IMR-90 (cell line): ENCODE measurements around the gene DOCK9. TPM values are rescaled to one million over a fixed set of nuclear protein-coding genes. Genes with fewer than 3 reads are reported as not detected.

ENCODE experiments used
- ATAC-seq: fragments of 200-7000 bp; cut with Tn5 transposase; 2 replicates; pipeline ENCODE4 v1.9.1; 2020; ENCODE audit warnings: low read depth, mild to moderate bottlenecking, moderate library complexity
- BruUV-seq: library from RNA; stranded (reverse); fragments of 400-500 nt; replicated peaks from 2 replicates; lab custom pipeline; 2021; lab: Mats Ljungman, UMichigan
- CTCF ChIA-PET: fragments of 300-600 bp; formaldehyde crosslinking; extraction: SDS; loops from one replicate; lab custom pipeline; 2021; ENCODE audit warnings: antibody characterized with exemption; lab: Yijun Ruan, JAX
- POLR2A ChIA-PET: fragments of 300-600 bp; sonication (Branson Sonifier 250); formaldehyde crosslinking; loops from one replicate; lab custom pipeline; 2022; ENCODE audit warnings: antibody characterized with exemption; ENCODE audit not compliant: unreplicated experiment; lab: Charles Lee
- DNase-seq: peaks from one replicate; pipeline ENCODE4 v3.0.0; 2013
- H2AFZ ChIP-seq: replicated peaks from 2 replicates; pipeline ENCODE3; 2013; ENCODE audit warnings: low read length, mild to moderate bottlenecking; ENCODE audit not compliant: poor library complexity
- H2AK5ac ChIP-seq: 2 replicates; pipeline ENCODE4 v1.6.1; 2013; ENCODE audit warnings: low read depth, low read length, inconsistent platforms
- H2AK9ac ChIP-seq: replicated peaks from 2 replicates; pipeline ENCODE3; 2013; ENCODE audit warnings: mild to moderate bottlenecking, low read depth, low read length, moderate library complexity; ENCODE audit not compliant: poor library complexity
- H2BK120ac ChIP-seq: 2 replicates; pipeline ENCODE4 v1.6.1; 2013; ENCODE audit warnings: low read depth, low read length, inconsistent platforms
- H2BK15ac ChIP-seq: 3 replicates; pipeline ENCODE4 v1.6.1; 2013; ENCODE audit warnings: low read depth, low read length, inconsistent platforms
- H2BK20ac ChIP-seq: 2 replicates; pipeline ENCODE4 v1.6.1; 2013; ENCODE audit warnings: low read depth, mild to moderate bottlenecking, inconsistent platforms, low read length, moderate library complexity
- H2BK5ac ChIP-seq: 2 replicates; pipeline ENCODE4 v1.6.1; 2013; ENCODE audit warnings: mild to moderate bottlenecking, low read depth, low read length, inconsistent platforms; ENCODE audit not compliant: poor library complexity, severe bottlenecking
- H3K14ac ChIP-seq: replicated peaks from 2 replicates; pipeline ENCODE4 v1.6.1; 2013; ENCODE audit warnings: low read depth, low read length, inconsistent platforms
- H3K18ac ChIP-seq: 2 replicates; pipeline ENCODE4 v1.6.1; 2013; ENCODE audit warnings: low read depth, low read length, control low read depth
- H3K23ac ChIP-seq: 2 replicates; pipeline ENCODE4 v1.6.1; 2013; ENCODE audit warnings: low read depth, low read length, inconsistent platforms
- H3K27ac ChIP-seq: 2 replicates; pipeline ENCODE4 v1.5.1; 2013; ENCODE audit warnings: mild to moderate bottlenecking, control low read depth, low read length; ENCODE audit not compliant: insufficient read depth
- H3K27me3 ChIP-seq: 2 replicates; pipeline ENCODE4 v1.6.1; 2013; ENCODE audit warnings: low read length; ENCODE audit not compliant: control insufficient read depth, insufficient read depth
- H3K36me3 ChIP-seq: 2 replicates; pipeline ENCODE4 v1.6.1; 2013; ENCODE audit warnings: low read length, mixed read lengths; ENCODE audit not compliant: control insufficient read depth, insufficient read depth
- H3K4ac ChIP-seq: 2 replicates; pipeline ENCODE4 v1.6.1; 2013; ENCODE audit warnings: low read depth, low read length, inconsistent platforms
- H3K4me1 ChIP-seq: 2 replicates; pipeline ENCODE4 v1.6.1; 2013; ENCODE audit warnings: low read length, mixed read lengths; ENCODE audit not compliant: control insufficient read depth, insufficient read depth
- H3K4me2 ChIP-seq: 2 replicates; pipeline ENCODE4 v1.6.1; 2013; ENCODE audit warnings: low read depth, mild to moderate bottlenecking, control low read depth, low read length, moderate library complexity
- H3K4me3 ChIP-seq: 2 replicates; pipeline ENCODE4 v1.5.1; 2013; ENCODE audit warnings: low read depth, mild to moderate bottlenecking, control low read depth, low read length, moderate library complexity; ENCODE audit not compliant: insufficient read depth
- H3K56ac ChIP-seq: 2 replicates; pipeline ENCODE4 v1.6.1; 2013; ENCODE audit warnings: low read length, inconsistent platforms; ENCODE audit not compliant: insufficient read depth; ENCODE audit errors: extremely low read depth
- H3K79me1 ChIP-seq, 2 experiments: 2 replicates each; pipeline ENCODE4 v1.6.1; 2013; ENCODE audit warnings: low read length in 2 of 2, inconsistent platforms in 1 of 2, low read depth in 1 of 2
- H3K9ac ChIP-seq: 2 replicates; pipeline ENCODE4 v1.6.1; 2013; ENCODE audit warnings: low read depth, low read length, control low read depth
- H3K9me1 ChIP-seq: 2 replicates; pipeline ENCODE4 v1.6.1; 2013; ENCODE audit warnings: low read length, inconsistent platforms; ENCODE audit not compliant: insufficient read depth
- H3K9me3 ChIP-seq: 2 replicates; pipeline ENCODE4 v1.6.1; 2013; ENCODE audit warnings: low read length; ENCODE audit not compliant: control insufficient read depth, insufficient read depth
- H4K20me1 ChIP-seq: 2 replicates; pipeline ENCODE4 v1.6.1; 2013; ENCODE audit warnings: low read length, inconsistent platforms; ENCODE audit not compliant: insufficient read depth
- H4K5ac ChIP-seq: 2 replicates; pipeline ENCODE4 v1.6.1; 2013; ENCODE audit warnings: mild to moderate bottlenecking, low read depth, low read length, control low read depth
- H4K8ac ChIP-seq, 2 experiments: 2 replicates each; pipeline ENCODE4 v1.6.1; 2013; ENCODE audit warnings: low read depth in 2 of 2, low read length in 2 of 2, control low read depth in 1 of 2, inconsistent platforms in 1 of 2
- H4K91ac ChIP-seq: 2 replicates; pipeline ENCODE4 v1.6.1; 2013; ENCODE audit warnings: low read depth, low read length, inconsistent platforms; ENCODE audit not compliant: insufficient read depth
- NFE2L2 ChIP-seq: fragments of 150-350 bp; IDR thresholded peaks from 2 replicates; pipeline ENCODE4 v1.6.1; 2016; ENCODE audit warnings: low read depth, mild to moderate bottlenecking, low read length
- RFX5 ChIP-seq: IDR thresholded peaks from 2 replicates; pipeline ENCODE4 v1.8.0; 2012; ENCODE audit warnings: low read depth, mild to moderate bottlenecking, low read length, moderate library complexity
- WGBS, 2 experiments: methylation state at CpG; one replicate each; pipeline versions ENCODE4 v1.1.5 to v1.1.7; 2013; ENCODE audit warnings: missing lambda C conversion rate in 2 of 2; ENCODE audit not compliant: insufficient read length in 1 of 2; ENCODE audit errors: extremely low coverage in 2 of 2; 5-methylcytosine and 5-hydroxymethylcytosine counted together
- dilution Hi-C: fragments of 300-500 bp; cut with HindIII; formaldehyde crosslinking; loops from one replicate; pipeline ENCODE4 v1.14.3; 2018; ENCODE audit warnings: low sequenced_read_pairs; ENCODE audit not compliant: unreplicated experiment
- in situ Hi-C: fragments of 300-500 bp; cut with MboI; formaldehyde crosslinking; loops from 3 replicates; pipeline ENCODE4 v1.14.3; 2019; ENCODE audit warnings: low sequenced_read_pairs, inconsistent platforms, mixed read lengths
- intact Hi-C: fragments of 100-400 bp; cut with micrococcal nuclease; formaldehyde crosslinking; loops from 2 replicates; pipeline ENCODE4 v1.10.0; 2022
- polyA plus RNA-seq, 3 experiments: library from polyadenylated mRNA; depleted of rRNA; stranded (reverse); fragments of >200 nt; gene quantifications; 2 replicates each; pipeline ENCODE4 v1.2.3, GENCODE V29; 2012; ENCODE audit warnings: low replicate concordance in 1 of 3
- total RNA-seq: library from RNA; depleted of rRNA; stranded (reverse); fragments of >200 nt; gene quantifications from 2 replicates; pipeline ENCODE4 v1.2.3, GENCODE V29; 2012

DOCK9 gene
- total and polyA plus RNA-seq, 2 of the 4 experiments (the other 2 are of a cell fraction), result 4.8 to 7.2 TPM

DNA sequence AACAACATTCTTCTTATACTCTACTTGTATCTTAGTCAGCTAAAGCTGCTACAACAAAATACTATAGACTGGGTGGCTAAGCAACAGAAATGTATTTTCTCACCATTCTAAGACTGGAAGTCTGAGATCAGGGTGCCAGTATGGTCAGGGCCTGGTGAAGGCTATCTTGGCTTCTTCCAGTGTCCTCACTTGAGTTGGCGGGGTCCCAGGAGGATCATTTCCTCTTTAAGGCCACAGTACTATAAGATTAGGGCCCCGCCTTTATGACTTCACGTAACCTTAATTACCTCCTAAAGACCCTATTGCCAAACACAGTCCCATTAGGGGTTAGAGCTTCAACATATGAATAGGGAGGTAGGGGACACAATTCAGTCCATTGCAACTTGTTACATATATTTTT is 30.7 kb upstream of the DOCK9 start:
- ATAC-seq, result no peak
- Histone ChIP-seq H3K9ac (no peak overlapping the region), H3K36me3 (no peaks in the 10 kb centered on the region), H3K18ac (no peak overlapping the region), H3K14ac (no peak overlapping the region), H2AK5ac (no peak overlapping the region), H4K20me1 (no peaks in the 10 kb centered on the region), H4K5ac (no peak overlapping the region), H3K4me3 (no peak overlapping the region), H3K4me2 (no peak overlapping the region), H3K4me1 (no peaks in the 10 kb centered on the region), H3K23ac (no peak overlapping the region), H2BK15ac (no peak overlapping the region), H3K27me3 (peaks cover 1% of the 10 kb centered on the region; the same call in 1 of the 2 replicates), H3K9me3 (no peaks in the 10 kb centered on the region), H4K91ac (no peak overlapping the region), H3K56ac (no peak overlapping the region), H2BK20ac (no peak overlapping the region), H4K8ac (no peak overlapping the region), H3K27ac (no peak overlapping the region), H3K79me1 (no peaks in the 10 kb centered on the region), H2AK9ac (no peak overlapping the region), H2BK120ac (no peak overlapping the region), H2BK5ac (no peak overlapping the region), H2AFZ (no peak overlapping the region), H3K4ac (no peak overlapping the region), H3K9me1 (0 out of 2 replicates have a peak, but pooled peaks cover under 1% of the 10 kb centered on the region)
- TF ChIP-seq NFE2L2 (no peak), RFX5 (no peak)
- CTCF ChIA-PET, result interaction anchor here (1.0 kb wide), 1 partner anchor 24 kb away, joined by 3 read pairs; no protein-coding TSS in a partner anchor
- in situ Hi-C loops (no loop called here), dilution Hi-C loops (no loop called here), intact Hi-C loops (no loop called here)
- no TSS peak for BruUV-seq
- no peak for DNase-seq
- WGBS, 2 experiments, result no CpG with 5 or more reads among the region's 3 CpGs
- POLR2A ChIA-PET, result no interaction called here
